Measurements from ENCODE around the gene TXNDC11.

TXNDC11 gene

DNA sequence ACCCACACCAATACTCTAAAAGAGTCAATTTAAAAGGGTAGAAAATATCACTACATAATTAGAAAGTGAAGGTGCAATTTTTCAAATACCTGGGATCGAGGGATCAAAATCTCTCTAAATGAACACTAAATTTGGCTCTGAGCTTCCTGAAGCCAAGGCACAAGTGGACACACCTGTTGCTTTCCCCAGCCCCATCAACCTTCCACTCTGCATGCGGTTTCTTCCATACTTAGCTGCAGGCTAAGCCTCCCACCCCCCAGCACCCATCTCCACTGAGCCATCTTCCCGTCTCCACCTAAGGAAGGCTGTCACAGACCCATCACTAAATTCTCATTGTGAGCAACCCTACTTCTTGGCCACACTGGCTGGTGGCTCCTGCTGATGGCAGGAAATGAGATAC, 30.5 kb downstream of the TXNDC11 start:
- TF ChIP-seq, protein P1, sequence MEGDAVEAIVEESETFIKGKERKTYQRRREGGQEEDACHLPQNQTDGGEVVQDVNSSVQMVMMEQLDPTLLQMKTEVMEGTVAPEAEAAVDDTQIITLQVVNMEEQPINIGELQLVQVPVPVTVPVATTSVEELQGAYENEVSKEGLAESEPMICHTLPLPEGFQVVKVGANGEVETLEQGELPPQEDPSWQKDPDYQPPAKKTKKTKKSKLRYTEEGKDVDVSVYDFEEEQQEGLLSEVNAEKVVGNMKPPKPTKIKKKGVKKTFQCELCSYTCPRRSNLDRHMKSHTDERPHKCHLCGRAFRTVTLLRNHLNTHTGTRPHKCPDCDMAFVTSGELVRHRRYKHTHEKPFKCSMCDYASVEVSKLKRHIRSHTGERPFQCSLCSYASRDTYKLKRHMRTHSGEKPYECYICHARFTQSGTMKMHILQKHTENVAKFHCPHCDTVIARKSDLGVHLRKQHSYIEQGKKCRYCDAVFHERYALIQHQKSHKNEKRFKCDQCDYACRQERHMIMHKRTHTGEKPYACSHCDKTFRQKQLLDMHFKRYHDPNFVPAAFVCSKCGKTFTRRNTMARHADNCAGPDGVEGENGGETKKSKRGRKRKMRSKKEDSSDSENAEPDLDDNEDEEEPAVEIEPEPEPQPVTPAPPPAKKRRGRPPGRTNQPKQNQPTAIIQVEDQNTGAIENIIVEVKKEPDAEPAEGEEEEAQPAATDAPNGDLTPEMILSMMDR (IDR thresholded peaks at IDR 0.05; ENCODE audit: insufficient read depth, low read depth, low read length, missing control alignments): no peak
- DNase-seq (ENCODE audit: low read depth): no peak
- H3K4me3 ChIP-seq (ENCODE audit: low read length): no peak overlapping the region

DNA sequence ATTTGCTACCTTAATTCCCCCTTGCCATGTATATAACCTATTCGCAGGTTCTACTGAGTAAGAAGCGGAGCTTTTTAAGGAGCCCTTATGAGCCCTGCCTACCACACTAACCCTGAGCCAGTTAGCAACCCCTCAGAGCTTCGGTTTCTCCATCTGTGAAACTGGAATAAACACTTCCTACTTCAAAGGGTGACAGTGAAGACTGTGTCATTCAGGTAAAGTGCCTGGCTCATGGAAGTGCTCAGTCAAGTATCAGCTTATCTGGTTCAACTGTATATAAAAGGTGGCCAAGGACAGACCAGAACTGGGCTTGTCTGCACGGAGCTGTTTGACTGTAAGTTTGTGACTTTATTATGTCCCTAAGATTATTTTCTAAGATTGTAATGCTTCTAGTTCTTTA, 31.0 kb downstream of the TXNDC11 start:
- TF ChIP-seq, protein P1 (IDR thresholded peaks at IDR 0.05; ENCODE audit: insufficient read depth, low read depth, low read length, missing control alignments): no peak
- DNase-seq (ENCODE audit: low read depth): no peak
- no peak overlapping the region for H3K4me3 ChIP-seq (ENCODE audit: low read length)

GRCh38 chr16:11708421-11708820, 34.2 kb downstream of the TXNDC11 start:
- no peak overlapping the region for H3K4me3 ChIP-seq (ENCODE audit: low read length)

DNA sequence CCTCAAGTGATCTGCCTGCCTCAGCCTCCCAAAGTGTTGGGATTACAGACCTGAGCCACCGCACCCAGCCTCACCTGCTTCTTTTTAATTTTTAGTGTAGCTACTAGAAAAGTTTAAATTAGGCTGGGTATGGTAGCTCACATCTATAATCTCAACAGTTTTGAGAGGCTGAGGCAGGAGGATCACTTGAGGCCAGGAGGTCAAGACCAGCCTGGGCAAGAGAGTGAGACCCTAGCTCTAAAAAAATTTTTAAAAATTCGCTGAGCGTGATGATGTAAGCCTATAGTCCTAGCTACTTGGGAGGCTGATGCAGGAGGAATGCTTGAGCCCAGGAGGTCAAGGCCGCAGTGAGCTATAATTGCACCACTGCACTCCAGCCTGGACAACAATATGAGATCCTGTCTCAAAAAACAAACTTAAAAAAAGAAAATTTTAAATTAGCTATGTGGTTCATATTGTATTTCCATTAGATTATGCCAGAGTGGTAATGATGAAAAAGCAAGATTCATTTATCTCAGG, 34.9 kb downstream of the TXNDC11 start:
- no peak overlapping the region for H3K4me3 ChIP-seq (ENCODE audit: low read length)
- TF ChIP-seq, protein P1 (IDR thresholded peaks at IDR 0.05; ENCODE audit: insufficient read depth, low read depth, low read length, missing control alignments): no peak
- no peak for DNase-seq (ENCODE audit: low read depth)

More at GRCh38 chr16:11708421-11708820, 34.2 kb downstream of the TXNDC11 start:
- DNase-seq (ENCODE audit: low read depth): no peak
- TF ChIP-seq, protein P1 (IDR thresholded peaks at IDR 0.05; ENCODE audit: insufficient read depth, low read depth, low read length, missing control alignments): no peak

DNA sequence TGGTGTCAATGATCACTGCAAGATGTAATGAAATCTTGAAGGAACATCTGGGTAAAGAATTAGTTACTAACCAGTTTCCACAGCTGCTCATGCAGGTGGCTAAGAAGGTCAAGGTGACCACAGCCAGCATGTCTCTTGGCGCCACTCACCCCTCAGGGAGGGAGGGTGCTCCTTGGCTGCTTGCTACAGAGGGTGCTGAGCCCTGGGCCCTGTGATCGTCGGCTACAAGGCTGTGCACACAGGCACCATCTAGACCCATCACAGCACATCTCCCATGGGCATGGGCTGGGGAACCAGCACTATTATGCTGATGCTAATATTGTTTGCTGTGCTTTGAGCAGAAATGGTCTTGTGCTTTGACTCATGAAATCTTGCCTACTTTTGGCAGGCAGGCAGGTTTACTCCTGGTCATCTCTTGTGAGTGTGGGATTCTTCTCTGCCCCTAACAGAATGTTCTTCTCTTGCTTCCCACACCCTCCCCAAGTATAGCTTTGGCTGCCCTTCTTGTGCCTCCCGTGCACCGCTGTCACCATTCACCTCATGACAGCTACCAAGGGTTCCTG, 36.4 kb downstream of the TXNDC11 start:
- TF ChIP-seq, protein P1 (IDR thresholded peaks at IDR 0.05; ENCODE audit: insufficient read depth, low read depth, low read length, missing control alignments): no peak
- no peak overlapping the region for H3K4me3 ChIP-seq (ENCODE audit: low read length)
- no peak for DNase-seq (ENCODE audit: low read depth)

- TF ChIP-seq, protein P1 (IDR thresholded peaks at IDR 0.05; ENCODE audit: insufficient read depth, low read depth, low read length, missing control alignments): no peak
- H3K4me3 ChIP-seq (ENCODE audit: low read length): no peak overlapping the region
- no peak for DNase-seq (ENCODE audit: low read depth)
Measured at GRCh38 chr16:11705311-11706025, 37.2 kb downstream of the TXNDC11 start.
